ENCODE data around the gene CEMIP2. TPM values are rescaled to one million over a fixed set of nuclear protein-coding genes. Genes with fewer than 3 reads are reported as not detected.

The CEMIP2 gene
- total RNA-seq, 1 donor from 2014 or later = 139 TPM

- no peaks in the 10 kb centered on the region for H3K9me3 Mint-ChIP-seq (ENCODE audit: unreplicated experiment)
- H3K27ac Mint-ChIP-seq (ENCODE audit: unreplicated experiment) = no peak overlapping the region
- no peaks in the 10 kb centered on the region for H3K36me3 Mint-ChIP-seq (ENCODE audit: low read depth, unreplicated experiment)
- Histone ChIP-seq H3K36me3 (ENCODE audit: insufficient read depth, low read length) (no peaks in the 10 kb centered on the region), H2AFZ (ENCODE audit: low read depth, low read length) (no peak overlapping the region), H3K4me3 (ENCODE audit: insufficient read depth, low read depth, low read length) (no peak overlapping the region), H3K4me2 (ENCODE audit: low read length) (no peak overlapping the region), H3K9me3 (ENCODE audit: insufficient read depth, low read depth, low read length) (no peaks in the 10 kb centered on the region), H3K4me1 (ENCODE audit: insufficient read depth, low read length) (no peaks in the 10 kb centered on the region), H3K79me2 (ENCODE audit: insufficient read depth, low read length) (no peaks in the 10 kb centered on the region), H4K20me1 (ENCODE audit: insufficient read depth, low read length) (no peaks in the 10 kb centered on the region), H3K27ac (ENCODE audit: low read depth, low read length) (no peak overlapping the region), H3K9ac (ENCODE audit: low read length) (no peak overlapping the region), H3K27me3 (ENCODE audit: insufficient read depth, low read length) (no peaks in the 10 kb centered on the region)
- TF ChIP-seq CTCF (IDR thresholded peaks at IDR 0.05; ENCODE audit: insufficient read depth, low read depth, low read length) (no peak), EZH2 (IDR thresholded peaks at IDR 0.05; ENCODE audit: insufficient read depth, low read length) (no peak)
- no peaks in the 10 kb centered on the region for H3K27me3 Mint-ChIP-seq (ENCODE audit: low read depth, unreplicated experiment)
- no peak overlapping the region for H3K4me3 Mint-ChIP-seq (ENCODE audit: unreplicated experiment)
- H3K4me1 Mint-ChIP-seq (ENCODE audit: low read depth, unreplicated experiment) = no peaks in the 10 kb centered on the region
- FAIRE-seq (no peak), DNase-seq (ENCODE audit: low read depth) (no peak)
These were observed 130.9 kb downstream of the CEMIP2 start for GRCh38 chr9:71637375-71637774.

DNA sequence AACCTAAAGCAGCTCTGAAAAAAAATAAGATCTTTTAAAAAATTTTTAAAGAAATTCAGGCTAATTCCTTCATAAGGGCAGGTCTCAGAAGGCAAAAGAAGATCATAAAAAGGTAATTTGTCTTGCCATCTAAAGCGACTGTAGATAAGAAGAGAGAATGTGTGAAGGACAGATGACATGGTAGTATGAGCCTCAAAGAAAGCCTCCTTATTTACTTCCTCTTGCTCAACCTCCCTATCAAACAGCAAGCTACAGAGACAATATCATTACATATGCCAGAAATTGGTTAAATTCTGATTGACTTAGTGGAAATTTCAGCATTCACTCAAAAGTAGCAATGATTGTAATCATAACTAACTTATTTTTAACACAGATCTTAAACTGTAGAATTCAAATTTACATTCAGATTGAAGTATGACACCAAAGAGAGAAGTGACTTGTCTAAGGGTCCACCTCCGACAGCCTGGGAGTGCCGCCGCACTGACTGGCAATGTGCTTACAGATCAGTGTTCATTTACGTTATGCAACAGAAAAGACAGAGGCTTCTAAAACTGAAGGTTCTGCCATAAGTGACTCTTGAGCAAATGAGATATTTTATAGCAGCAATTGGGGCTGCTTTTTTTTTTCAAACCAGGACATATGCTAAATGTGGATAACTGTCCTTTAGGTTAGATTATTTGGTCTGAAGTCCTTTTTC lies 132.0 kb downstream of the CEMIP2 start:
- no peak overlapping the region for H3K27ac ChIP-seq (ENCODE audit: low read depth, low read length)
- no peaks in the 10 kb centered on the region for H3K9me3 ChIP-seq (ENCODE audit: insufficient read depth, low read depth, low read length)
- H3K27me3 ChIP-seq (ENCODE audit: insufficient read depth, low read length) = no peaks in the 10 kb centered on the region
- H3K4me3 ChIP-seq (ENCODE audit: insufficient read depth, low read depth, low read length) = no peak overlapping the region
- DNase-seq (ENCODE audit: low read depth) (no peak), FAIRE-seq (no peak)
- no peaks in the 10 kb centered on the region for H3K36me3 ChIP-seq (ENCODE audit: insufficient read depth, low read length)
- Mint-ChIP-seq H3K36me3 (ENCODE audit: low read depth, unreplicated experiment) (no peaks in the 10 kb centered on the region), H3K27ac (ENCODE audit: unreplicated experiment) (no peak overlapping the region), H3K4me1 (ENCODE audit: low read depth, unreplicated experiment) (no peaks in the 10 kb centered on the region), H3K9me3 (ENCODE audit: unreplicated experiment) (no peaks in the 10 kb centered on the region), H3K4me3 (ENCODE audit: unreplicated experiment) (no peak overlapping the region), H3K27me3 (ENCODE audit: low read depth, unreplicated experiment) (no peaks in the 10 kb centered on the region)
- no peak overlapping the region for H2AFZ ChIP-seq (ENCODE audit: low read depth, low read length)
- H3K79me2 ChIP-seq (ENCODE audit: insufficient read depth, low read length) = no peaks in the 10 kb centered on the region
- H3K9ac ChIP-seq (ENCODE audit: low read length) = no peak overlapping the region
- no peak overlapping the region for H3K4me2 ChIP-seq (ENCODE audit: low read length)
- H3K4me1 ChIP-seq (ENCODE audit: insufficient read depth, low read length) = no peaks in the 10 kb centered on the region
- no peaks in the 10 kb centered on the region for H4K20me1 ChIP-seq (ENCODE audit: insufficient read depth, low read length)
- no peak for TF ChIP-seq EZH2 (IDR thresholded peaks at IDR 0.05; ENCODE audit: insufficient read depth, low read length)
- TF ChIP-seq CTCF (IDR thresholded peaks at IDR 0.05; ENCODE audit: insufficient read depth, low read depth, low read length) = no peak

- Mint-ChIP-seq H3K27ac (ENCODE audit: unreplicated experiment) (no peak overlapping the region), H3K36me3 (ENCODE audit: low read depth, unreplicated experiment) (no peaks in the 10 kb centered on the region), H3K4me1 (ENCODE audit: low read depth, unreplicated experiment) (no peaks in the 10 kb centered on the region), H3K9me3 (ENCODE audit: unreplicated experiment) (no peaks in the 10 kb centered on the region), H3K4me3 (ENCODE audit: unreplicated experiment) (no peak overlapping the region), H3K27me3 (ENCODE audit: low read depth, unreplicated experiment) (no peaks in the 10 kb centered on the region)
- no peak for DNase-seq (ENCODE audit: low read depth)
- Histone ChIP-seq H4K20me1 (ENCODE audit: insufficient read depth, low read length) (no peaks in the 10 kb centered on the region), H3K9ac (ENCODE audit: low read length) (no peak overlapping the region), H3K4me1 (ENCODE audit: insufficient read depth, low read length) (no peaks in the 10 kb centered on the region), H3K36me3 (ENCODE audit: insufficient read depth, low read length) (no peaks in the 10 kb centered on the region), H3K79me2 (ENCODE audit: insufficient read depth, low read length) (no peaks in the 10 kb centered on the region), H3K4me3 (ENCODE audit: insufficient read depth, low read depth, low read length) (no peak overlapping the region), H3K27ac (ENCODE audit: low read depth, low read length) (no peak overlapping the region), H3K27me3 (ENCODE audit: insufficient read depth, low read length) (no peaks in the 10 kb centered on the region), H3K9me3 (ENCODE audit: insufficient read depth, low read depth, low read length) (no peaks in the 10 kb centered on the region), H2AFZ (ENCODE audit: low read depth, low read length) (no peak overlapping the region), H3K4me2 (ENCODE audit: low read length) (no peak overlapping the region)
- TF ChIP-seq CTCF (IDR thresholded peaks at IDR 0.05; ENCODE audit: insufficient read depth, low read depth, low read length) = no peak
- no peak for TF ChIP-seq EZH2 (IDR thresholded peaks at IDR 0.05; ENCODE audit: insufficient read depth, low read length)
- no peak for FAIRE-seq
These were observed 133.6 kb downstream of the CEMIP2 start for GRCh38 chr9:71634752-71635151.

Data from astrocyte (in vitro differentiated cells and primary cell).